HepG2 (cell line): Measurements from ENCODE around the gene PDGFRB. TPM values are rescaled to one million over a fixed set of nuclear protein-coding genes. Genes with fewer than 3 reads are reported as not detected.

ENCODE experiments used
- FIP1L1 ChIP-seq: fragments of 200-400 bp; formaldehyde crosslinking; IDR thresholded peaks from 2 replicates; pipeline ENCODE4 v1.6.1; 2018; ENCODE audit warnings: low read depth, mild to moderate bottlenecking, low read length, moderate library complexity, borderline replicate concordance; ENCODE audit not compliant: insufficient read depth
- GATAD2A ChIP-seq: IDR thresholded peaks from 2 replicates; pipeline ENCODE4 v1.6.1; 2016
- HOXA3 ChIP-seq: sonication (generic); formaldehyde crosslinking; IDR thresholded peaks from 2 replicates; pipeline ENCODE4 v1.5.0; 2020; ENCODE audit warnings: missing genetic modification reagents
- NR2C2 ChIP-seq: sonication (generic); formaldehyde crosslinking; IDR thresholded peaks from 2 replicates; pipeline ENCODE4 v1.4.0; 2020; ENCODE audit warnings: missing genetic modification reagents, mild to moderate bottlenecking, moderate library complexity, borderline replicate concordance
- PATZ1 ChIP-seq: sonication (generic); formaldehyde crosslinking; IDR thresholded peaks from 2 replicates; pipeline ENCODE4 v1.4.0; 2020; ENCODE audit warnings: missing genetic modification reagents
- SMAD3 ChIP-seq: sonication (generic); formaldehyde crosslinking; IDR thresholded peaks from 2 replicates; pipeline ENCODE4 v1.4.0; 2020; ENCODE audit warnings: missing genetic modification reagents
- SRF ChIP-seq: IDR thresholded peaks from 2 replicates; pipeline ENCODE4 v1.6.1; 2011; ENCODE audit warnings: mild to moderate bottlenecking, low read depth, low read length, moderate library complexity
- TARDBP ChIP-seq: sonication (generic); formaldehyde crosslinking; IDR thresholded peaks from 2 replicates; pipeline ENCODE4 v1.8.0; 2022; ENCODE audit warnings: mild to moderate bottlenecking, missing genetic modification reagents
- TEAD3 ChIP-seq: optimal IDR thresholded peaks from 2 replicates; pipeline ENCODE3; 2016; ENCODE audit warnings: borderline replicate concordance
- UBTF ChIP-seq: sonication (generic); formaldehyde crosslinking; IDR thresholded peaks from 2 replicates; pipeline ENCODE4 v1.4.0; 2020; ENCODE audit warnings: mild to moderate bottlenecking, missing genetic modification reagents
- ZFP90 ChIP-seq: sonication (generic); formaldehyde crosslinking; IDR thresholded peaks from 2 replicates; pipeline ENCODE4 v1.8.0; 2022; ENCODE audit warnings: missing genetic modification reagents, mild to moderate bottlenecking, inconsistent platforms, borderline replicate concordance
- ZFP91 ChIP-seq: sonication (generic); formaldehyde crosslinking; IDR thresholded peaks from 2 replicates; pipeline ENCODE4 v1.9.0; 2022; ENCODE audit warnings: missing genetic modification reagents, mild to moderate bottlenecking, borderline replicate concordance
- ZFYVE20 ChIP-seq: sonication (generic); formaldehyde crosslinking; IDR thresholded peaks from 2 replicates; pipeline ENCODE4 v1.8.0; 2023; ENCODE audit warnings: low read depth, mild to moderate bottlenecking, moderate library complexity, missing genetic modification reagents, borderline replicate concordance
- ZNF180 ChIP-seq: sonication (generic); formaldehyde crosslinking; IDR thresholded peaks from 2 replicates; pipeline ENCODE4 v1.4.0; 2020; ENCODE audit warnings: low read depth, missing genetic modification reagents, borderline replicate concordance
- ZNF280D ChIP-seq: sonication (generic); formaldehyde crosslinking; IDR thresholded peaks from 2 replicates; pipeline ENCODE4 v1.5.1; 2020; ENCODE audit warnings: mild to moderate bottlenecking, missing genetic modification reagents
- ZNF644 ChIP-seq: IDR thresholded peaks from 2 replicates; pipeline ENCODE4 v1.6.1; 2016; ENCODE audit warnings: low read depth
- ZNF724P ChIP-seq: sonication (generic); formaldehyde crosslinking; IDR thresholded peaks from 2 replicates; pipeline ENCODE4 v1.8.0; 2022; ENCODE audit warnings: missing genetic modification reagents, borderline replicate concordance
- ZNF879 ChIP-seq: sonication (generic); formaldehyde crosslinking; IDR thresholded peaks from 2 replicates; pipeline ENCODE4 v1.8.1; 2023; ENCODE audit warnings: missing genetic modification reagents
- ZSCAN25 ChIP-seq: sonication (generic); formaldehyde crosslinking; IDR thresholded peaks from 2 replicates; pipeline ENCODE4 v1.8.0; 2022; ENCODE audit warnings: mild to moderate bottlenecking, missing genetic modification reagents
- polyA plus RNA-seq, 8 experiments: library from polyadenylated mRNA; depleted of rRNA in 3 of 8; stranded (reverse) in 7 of 8; unstranded in 1 of 8; fragments of >200 nt; fragmentation: Illumina TruSeq in 4 of 8; extraction: Trizol in 4 of 8; gene quantifications; 2 replicates each; pipeline versions ENCODE4 v1.2.1 to v1.2.3, GENCODE V29; 2011 to 2016; ENCODE audit warnings: low read depth in 4 of 8, missing spikeins in 1 of 8, mixed read lengths in 1 of 8; ENCODE audit not compliant: insufficient read depth in 1 of 8
- total RNA-seq, 5 experiments: library from RNA; depleted of rRNA; stranded (reverse); fragments of >200 nt; fragmentation: Illumina TruSeq; extraction: Trizol; gene quantifications; 2 replicates each; pipeline ENCODE4 v1.2.3, GENCODE V29; 2016; ENCODE audit warnings: low read depth in 1 of 5

PDGFRB gene
- total and polyA plus RNA-seq, 2 of the 13 experiments (the other 11 are each of a cell fraction or from before 2014, with no cell fraction given): 4.0 to 21.0 TPM

- TF ChIP-seq ZFP90: peak; percentile 10; the same call in 1 of the 2 replicates
- TF ChIP-seq ZSCAN25 (CRISPR knock-in tag): no peak
- TF ChIP-seq HOXA3 (CRISPR knock-in tag): 0 out of 2 replicates have a peak, but pooled peaks have one; percentile 47
- 0 out of 2 replicates have a peak, but pooled peaks have one; percentile 42 for TF ChIP-seq TARDBP (CRISPR knock-in tag)
- TF ChIP-seq FIP1L1: no peak
- no peak; the same call in 1 of the 2 replicates for TF ChIP-seq ZNF644 (CRISPR knock-in tag)
- 0 out of 2 replicates have a peak, but pooled peaks have one; percentile 30 for TF ChIP-seq NR2C2
- peak; percentile 16; the same call in 1 of the 2 replicates for TF ChIP-seq GATAD2A (CRISPR knock-in tag)
- no peak for TF ChIP-seq ZNF280D (CRISPR knock-in tag)
- TF ChIP-seq SRF: no peak
- TF ChIP-seq TEAD3 (CRISPR knock-in tag): no peak
- 0 out of 2 replicates have a peak, but pooled peaks have one; percentile 28 for TF ChIP-seq ZNF724P (CRISPR knock-in tag)
- peak; percentile 56; the same call in 1 of the 2 replicates for TF ChIP-seq ZNF879 (CRISPR knock-in tag)
- TF ChIP-seq PATZ1 (CRISPR knock-in tag): peak; percentile 60
- TF ChIP-seq SMAD3 (CRISPR knock-in tag): no peak
- no peak for TF ChIP-seq ZNF180 (CRISPR knock-in tag)
- peak; percentile 14; the same call in 1 of the 2 replicates for TF ChIP-seq ZFP91
- TF ChIP-seq ZFYVE20 (CRISPR knock-in tag): no peak
- TF ChIP-seq UBTF (CRISPR knock-in tag): 0 out of 2 replicates have a peak, but pooled peaks have one; percentile 35
These were observed 14.0 kb downstream of the PDGFRB start (continued) for GRCh38 chr5:150141544-150142184.
